Trophoblast cell (in vitro differentiated cells and primary cell): ENCODE measurements around the gene ARHGEF16.

Experiments
- DNase-seq, 2 donors: peaks; one replicate each; pipeline ENCODE4 v3.0.0-alpha.2; 2016
- H2AFZ ChIP-seq: 2 replicates; pipeline ENCODE4 v1.6.1; 2013; ENCODE audit warnings: low read length, moderate library complexity, mild to moderate bottlenecking; ENCODE audit not compliant: insufficient read depth, poor library complexity
- H2AK5ac ChIP-seq: 2 replicates; pipeline ENCODE4 v1.6.1; 2013; ENCODE audit warnings: mild to moderate bottlenecking, low read length
- H2BK120ac ChIP-seq: 2 replicates; pipeline ENCODE4 v1.6.1; 2013; ENCODE audit warnings: low read length, mild to moderate bottlenecking, moderate library complexity; ENCODE audit not compliant: insufficient read depth, poor library complexity
- H2BK12ac ChIP-seq: 2 replicates; pipeline ENCODE4 v1.6.1; 2013; ENCODE audit warnings: mild to moderate bottlenecking, low read length, moderate library complexity
- H2BK5ac ChIP-seq: 2 replicates; pipeline ENCODE4 v1.6.1; 2013; ENCODE audit warnings: low read length, low read depth, moderate library complexity, mild to moderate bottlenecking; ENCODE audit not compliant: poor library complexity
- H3K14ac ChIP-seq: 2 replicates; pipeline ENCODE4 v1.6.1; 2013; ENCODE audit warnings: mild to moderate bottlenecking, low read length
- H3K18ac ChIP-seq: 2 replicates; pipeline ENCODE4 v1.6.1; 2013; ENCODE audit warnings: mild to moderate bottlenecking, low read length
- H3K23ac ChIP-seq: 2 replicates; pipeline ENCODE4 v1.6.1; 2013; ENCODE audit warnings: low read length
- H3K27ac ChIP-seq: 2 replicates; pipeline ENCODE4 v1.5.1; 2013; ENCODE audit warnings: low read depth, mild to moderate bottlenecking, inconsistent platforms, low read length, moderate library complexity
- H3K27me3 ChIP-seq: 2 replicates; pipeline ENCODE4 v1.6.1; 2013; ENCODE audit warnings: inconsistent platforms, mild to moderate bottlenecking, low read length, moderate library complexity; ENCODE audit not compliant: insufficient read depth
- H3K36me3 ChIP-seq, 2 experiments: 1 replicate in 1 of 2; 2 replicates in 1 of 2; pipeline ENCODE4 v1.6.1; 2013; ENCODE audit warnings: low read length in 2 of 2, mild to moderate bottlenecking in 2 of 2, moderate library complexity in 1 of 2; ENCODE audit not compliant: insufficient read depth in 2 of 2, control insufficient read depth in 1 of 2
- H3K4ac ChIP-seq: 2 replicates; pipeline ENCODE4 v1.6.1; 2013; ENCODE audit warnings: low read depth, mild to moderate bottlenecking, low read length, moderate library complexity
- H3K4me1 ChIP-seq, 2 experiments: 1 replicate in 1 of 2; 2 replicates in 1 of 2; pipeline ENCODE4 v1.6.1; 2013; ENCODE audit warnings: low read length in 2 of 2, mild to moderate bottlenecking in 2 of 2, moderate library complexity in 1 of 2; ENCODE audit not compliant: insufficient read depth in 2 of 2, control insufficient read depth in 1 of 2
- H3K4me2 ChIP-seq: 2 replicates; pipeline ENCODE4 v1.6.1; 2013; ENCODE audit warnings: inconsistent platforms, mild to moderate bottlenecking, low read length, moderate library complexity
- H3K4me3 ChIP-seq: 2 replicates; pipeline ENCODE4 v1.5.1; 2013; ENCODE audit warnings: mild to moderate bottlenecking, low read depth, low read length, inconsistent platforms
- H3K79me1 ChIP-seq: one replicate; pipeline ENCODE4 v1.6.1; 2013; ENCODE audit warnings: low read length
- H3K79me2 ChIP-seq: 2 replicates; pipeline ENCODE4 v1.6.1; 2013; ENCODE audit warnings: low read length, mild to moderate bottlenecking; ENCODE audit not compliant: control insufficient read depth, insufficient read depth, poor library complexity
- H3K9ac ChIP-seq: 2 replicates; pipeline ENCODE4 v1.6.1; 2013; ENCODE audit warnings: mild to moderate bottlenecking, low read length
- H3K9me3 ChIP-seq: 2 replicates; pipeline ENCODE4 v1.6.1; 2013; ENCODE audit warnings: low read depth, mild to moderate bottlenecking, control low read depth, inconsistent platforms, low read length; ENCODE audit not compliant: insufficient read depth
- H4K12ac ChIP-seq: 2 replicates; pipeline ENCODE4 v1.6.1; 2013; ENCODE audit warnings: low read depth, mild to moderate bottlenecking, low read length, moderate library complexity
- H4K8ac ChIP-seq: 2 replicates; pipeline ENCODE4 v1.6.1; 2013; ENCODE audit warnings: low read depth, mild to moderate bottlenecking, low read length, moderate library complexity
- H4K91ac ChIP-seq: one replicate; pipeline ENCODE4 v1.6.1; 2013; ENCODE audit warnings: low read depth, mild to moderate bottlenecking, low read length, moderate library complexity
- WGBS: extraction: QIAGEN DNeasy Blood & Tissue Kit; methylation state at CpG from one replicate; pipeline ENCODE4 v1.1.7; 2013; ENCODE audit warnings: missing lambda C conversion rate; ENCODE audit not compliant: insufficient read length, insufficient coverage; ENCODE audit errors: extremely low coverage; 5-methylcytosine and 5-hydroxymethylcytosine counted together

Gene ARHGEF16

DNA sequence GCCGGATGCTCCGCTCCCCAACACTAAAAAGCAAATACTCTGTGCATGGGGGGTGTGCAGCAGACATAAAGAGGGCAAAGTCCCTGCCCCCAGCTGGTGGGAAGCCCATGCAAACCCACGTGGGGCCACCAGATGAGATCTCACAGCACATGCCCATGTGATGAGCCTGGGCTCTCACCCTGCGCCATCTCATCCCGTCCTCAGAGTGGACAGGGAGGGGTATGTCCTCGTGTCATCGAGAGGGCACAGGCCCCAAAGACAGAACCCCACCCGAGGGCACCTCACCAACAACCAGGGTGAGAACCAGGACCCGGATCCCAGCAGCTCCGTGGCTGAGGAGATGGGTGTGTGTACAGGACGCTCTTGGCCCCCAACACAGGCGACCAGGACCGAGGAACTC is 25.1 kb upstream of the ARHGEF16 start:
- H3K23ac ChIP-seq, result no peak overlapping the region
- no peak overlapping the region for H3K18ac ChIP-seq
- H3K4me2 ChIP-seq, result no peak overlapping the region
- no CpG with 5 or more reads among the region's 13 CpGs for WGBS
- H3K4me1 ChIP-seq, result no peaks in the 10 kb centered on the region
- H3K4me3 ChIP-seq, result no peak overlapping the region
- H3K36me3 ChIP-seq, result no peaks in the 10 kb centered on the region
- H2AK5ac ChIP-seq, result no peak overlapping the region
- H3K4ac ChIP-seq, result no peak overlapping the region
- no peak overlapping the region for H2BK120ac ChIP-seq
- no peak overlapping the region for H4K91ac ChIP-seq
- H3K79me1 ChIP-seq, result no peaks in the 10 kb centered on the region
- no peaks in the 10 kb centered on the region for H3K9me3 ChIP-seq
- no peak overlapping the region for H2BK5ac ChIP-seq
- no peak overlapping the region for H2BK12ac ChIP-seq
- no peak overlapping the region for H3K27ac ChIP-seq
- DNase-seq, result no peak
- H2AFZ ChIP-seq, result no peak overlapping the region
- H3K27me3 ChIP-seq, result no peaks in the 10 kb centered on the region
- H3K79me2 ChIP-seq, result no peaks in the 10 kb centered on the region
- no peak overlapping the region for H4K8ac ChIP-seq
- H3K14ac ChIP-seq, result no peak overlapping the region
- no peak overlapping the region for H4K12ac ChIP-seq
- H3K9ac ChIP-seq, result no peak overlapping the region

DNA sequence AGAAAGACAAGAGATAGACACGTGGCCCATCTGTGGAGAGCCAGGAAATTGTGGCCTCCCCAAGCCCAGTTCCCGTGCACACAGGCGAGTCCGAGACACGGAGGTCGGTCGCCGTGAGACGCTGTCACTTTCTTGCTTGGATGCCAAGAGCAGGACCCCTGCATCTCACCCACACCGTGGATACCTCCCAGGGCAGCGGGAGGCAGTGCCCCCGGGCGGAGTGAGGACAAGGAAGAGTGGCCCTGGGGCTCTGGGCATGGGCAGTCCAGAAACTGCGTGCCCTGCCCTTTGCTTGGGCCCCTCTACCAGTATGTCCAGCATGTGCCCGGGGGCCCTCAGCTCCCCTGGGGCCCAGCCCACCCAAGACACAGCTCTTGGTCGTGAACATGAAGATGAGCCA is 24.7 kb upstream of the ARHGEF16 start:
- Histone ChIP-seq H3K79me1 (no peaks in the 10 kb centered on the region), H2AK5ac (no peak overlapping the region), H3K18ac (no peak overlapping the region), H3K4me1 (no peaks in the 10 kb centered on the region), H2BK5ac (no peak overlapping the region), H3K4me3 (peak overlapping the region; percentile 31), H3K9me3 (no peaks in the 10 kb centered on the region), H3K27ac (no peak overlapping the region), H4K91ac (no peak overlapping the region), H3K27me3 (no peaks in the 10 kb centered on the region), H4K12ac (no peak overlapping the region), H4K8ac (no peak overlapping the region), H3K14ac (no peak overlapping the region), H3K79me2 (no peaks in the 10 kb centered on the region), H3K9ac (no peak overlapping the region), H2BK12ac (no peak overlapping the region), H2BK120ac (no peak overlapping the region), H3K4me2 (no peak overlapping the region), H3K4ac (no peak overlapping the region), H3K23ac (no peak overlapping the region), H3K36me3 (no peaks in the 10 kb centered on the region), H2AFZ (no peak overlapping the region)
- no CpG with 5 or more reads among the region's 16 CpGs for WGBS
- no peak for DNase-seq

DNA sequence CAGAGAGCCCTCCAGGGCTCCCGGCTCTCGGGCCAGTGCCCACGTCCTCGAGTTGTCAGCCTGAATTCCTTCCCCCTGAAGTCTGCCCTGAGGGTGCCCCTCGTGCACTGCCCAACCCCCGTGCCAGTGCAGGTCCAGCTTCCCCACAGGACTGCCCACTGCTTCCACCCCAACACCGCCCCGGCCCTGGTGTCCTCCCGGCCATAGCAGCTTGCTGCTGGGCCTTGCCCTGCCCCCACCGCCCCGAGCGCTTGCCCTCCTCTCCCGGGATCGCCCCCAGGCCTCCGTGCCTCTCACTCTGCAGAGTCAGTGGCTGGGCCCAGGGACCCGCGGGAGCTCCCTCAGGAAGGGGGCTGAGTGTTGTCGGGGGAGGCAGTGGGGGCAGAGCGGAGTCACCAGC is 24.1 kb upstream of the ARHGEF16 start:
- Histone ChIP-seq H3K27me3 (no peaks in the 10 kb centered on the region), H3K4me3 (no peak overlapping the region), H2AK5ac (no peak overlapping the region), H3K9ac (no peak overlapping the region), H4K8ac (no peak overlapping the region), H4K91ac (no peak overlapping the region), H3K79me1 (no peaks in the 10 kb centered on the region), H3K9me3 (no peaks in the 10 kb centered on the region), H3K14ac (no peak overlapping the region), H2AFZ (no peak overlapping the region), H2BK120ac (no peak overlapping the region), H3K79me2 (no peaks in the 10 kb centered on the region), H3K4ac (no peak overlapping the region), H2BK5ac (no peak overlapping the region), H4K12ac (no peak overlapping the region), H3K4me1 (no peaks in the 10 kb centered on the region), H3K36me3 (no peaks in the 10 kb centered on the region), H3K4me2 (no peak overlapping the region), H3K18ac (no peak overlapping the region), H2BK12ac (no peak overlapping the region), H3K27ac (no peak overlapping the region), H3K23ac (no peak overlapping the region)
- no peak for DNase-seq
- no CpG with 5 or more reads among the region's 19 CpGs for WGBS

DNA sequence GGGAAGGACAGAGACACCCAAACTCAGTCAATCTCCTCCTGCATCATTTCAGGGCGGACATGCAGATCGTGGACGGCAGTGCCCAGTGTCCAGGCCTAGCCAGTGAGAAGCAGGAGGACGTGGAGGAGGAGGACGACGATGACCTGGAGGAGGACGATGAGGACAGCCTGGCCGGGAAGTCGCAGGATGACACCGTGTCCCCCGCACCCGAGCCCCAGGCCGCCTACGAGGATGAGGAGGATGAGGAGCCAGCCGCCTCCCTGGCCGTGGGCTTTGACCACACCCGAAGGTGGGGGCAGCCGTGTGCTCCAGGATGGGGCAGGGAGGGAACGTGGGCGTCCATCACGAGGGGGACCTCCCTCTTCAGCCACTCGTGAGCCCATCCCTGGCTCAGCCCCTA is 23.6 kb upstream of the ARHGEF16 start:
- no peak overlapping the region for H4K8ac ChIP-seq
- WGBS, result no CpG with 5 or more reads among the region's 22 CpGs
- no peaks in the 10 kb centered on the region for H3K27me3 ChIP-seq
- no peak overlapping the region for H3K18ac ChIP-seq
- H3K14ac ChIP-seq, result no peak overlapping the region
- H3K4me2 ChIP-seq, result no peak overlapping the region
- no peak overlapping the region for H3K4me3 ChIP-seq
- H3K9ac ChIP-seq, result no peak overlapping the region
- no peak overlapping the region for H2BK5ac ChIP-seq
- H3K23ac ChIP-seq, result no peak overlapping the region
- no peaks in the 10 kb centered on the region for H3K4me1 ChIP-seq
- no peaks in the 10 kb centered on the region for H3K9me3 ChIP-seq
- no peak overlapping the region for H4K91ac ChIP-seq
- H3K36me3 ChIP-seq, result no peaks in the 10 kb centered on the region
- DNase-seq, result no peak
- no peak overlapping the region for H3K27ac ChIP-seq
- no peak overlapping the region for H3K4ac ChIP-seq
- H2AFZ ChIP-seq, result no peak overlapping the region
- H2AK5ac ChIP-seq, result no peak overlapping the region
- H3K79me2 ChIP-seq, result no peaks in the 10 kb centered on the region
- no peak overlapping the region for H2BK12ac ChIP-seq
- no peak overlapping the region for H2BK120ac ChIP-seq
- H3K79me1 ChIP-seq, result no peaks in the 10 kb centered on the region
- H4K12ac ChIP-seq, result no peak overlapping the region
